Omental fat pad (tissue), 4 donors: Measurements from ENCODE around the gene RTL9. TPM values are rescaled to one million over a fixed set of nuclear protein-coding genes. Genes with fewer than 3 reads are reported as not detected.
A peak's percentile ranks its signal among the peaks of the same experiment; 100 is the strongest.

Experiments used
- ATAC-seq: fragments of 150-250 bp; one replicate; pipeline ENCODE4 v1.9.1; 2016; ENCODE audit warnings: mild to moderate bottlenecking, moderate library complexity; ENCODE audit not compliant: low FRiP score
- DNase-seq: peaks from one replicate; pipeline ENCODE4 v3.0.0-alpha.2; 2019; ENCODE audit warnings: low spot score
- total RNA-seq, 4 donors: library from RNA; depleted of rRNA; stranded (reverse); fragments of >200 nt; gene quantifications; one replicate each; pipeline ENCODE4 v1.1.0, GENCODE V29; 2016
- TF ChIP-seq, protein P1 (sequence below), 3 donors: fragments of 450-650 bp; IDR thresholded peaks; one replicate each; pipeline ENCODE4 v1.5.1; 2016 to 2017; ENCODE audit warnings: antibody characterized with exemption in 3 of 3, mild to moderate bottlenecking in 3 of 3, moderate library complexity in 2 of 3

RTL9 gene
- total RNA-seq, 4 donors from 2014 or later: 0.12 to 0.46 (median 0.20) TPM

DNA sequence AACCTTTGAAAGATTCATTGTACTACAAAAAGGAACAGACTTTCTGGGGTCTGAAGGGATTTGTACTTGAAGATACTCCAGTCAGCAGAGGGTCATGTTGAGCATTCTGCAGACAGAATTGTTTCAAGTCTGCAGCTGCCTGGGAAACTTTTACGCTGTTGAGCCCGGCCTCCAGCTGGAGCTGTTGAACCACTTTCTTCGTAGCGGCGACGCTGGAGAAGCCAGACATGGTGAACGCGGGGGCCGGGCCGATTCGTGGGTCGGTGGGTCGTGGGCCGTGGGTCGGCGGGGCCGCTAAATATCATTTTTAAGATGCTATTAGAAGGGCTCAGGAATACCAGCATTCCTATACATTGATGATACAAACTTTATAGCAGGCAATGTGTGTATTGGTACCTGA is 12.0 kb upstream of the RTL9 start:
- DNase-seq: no peak
- TF ChIP-seq, protein P1, sequence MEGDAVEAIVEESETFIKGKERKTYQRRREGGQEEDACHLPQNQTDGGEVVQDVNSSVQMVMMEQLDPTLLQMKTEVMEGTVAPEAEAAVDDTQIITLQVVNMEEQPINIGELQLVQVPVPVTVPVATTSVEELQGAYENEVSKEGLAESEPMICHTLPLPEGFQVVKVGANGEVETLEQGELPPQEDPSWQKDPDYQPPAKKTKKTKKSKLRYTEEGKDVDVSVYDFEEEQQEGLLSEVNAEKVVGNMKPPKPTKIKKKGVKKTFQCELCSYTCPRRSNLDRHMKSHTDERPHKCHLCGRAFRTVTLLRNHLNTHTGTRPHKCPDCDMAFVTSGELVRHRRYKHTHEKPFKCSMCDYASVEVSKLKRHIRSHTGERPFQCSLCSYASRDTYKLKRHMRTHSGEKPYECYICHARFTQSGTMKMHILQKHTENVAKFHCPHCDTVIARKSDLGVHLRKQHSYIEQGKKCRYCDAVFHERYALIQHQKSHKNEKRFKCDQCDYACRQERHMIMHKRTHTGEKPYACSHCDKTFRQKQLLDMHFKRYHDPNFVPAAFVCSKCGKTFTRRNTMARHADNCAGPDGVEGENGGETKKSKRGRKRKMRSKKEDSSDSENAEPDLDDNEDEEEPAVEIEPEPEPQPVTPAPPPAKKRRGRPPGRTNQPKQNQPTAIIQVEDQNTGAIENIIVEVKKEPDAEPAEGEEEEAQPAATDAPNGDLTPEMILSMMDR (IDR thresholded peaks at IDR 0.05): no peak

DNA sequence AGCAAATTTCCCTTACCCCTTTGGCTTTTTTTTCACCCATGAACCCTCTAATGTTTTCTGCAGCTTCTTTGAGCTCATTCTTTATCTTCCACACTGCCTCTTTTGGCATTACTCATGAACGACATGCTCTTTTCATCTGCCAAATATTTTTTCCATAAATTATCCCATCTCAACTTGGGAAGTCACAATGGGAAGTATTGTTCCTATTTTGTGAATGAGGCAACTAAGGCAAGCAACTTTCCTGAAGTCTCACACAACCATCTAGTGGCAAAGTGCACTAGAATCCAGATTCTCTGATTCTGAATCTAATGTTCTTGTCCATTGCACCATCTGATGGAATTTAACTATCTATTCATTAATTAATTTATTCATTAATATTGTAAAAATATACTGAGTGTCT is 625 bp downstream of the RTL9 start:
- no peak for DNase-seq
- no peak for ATAC-seq
- TF ChIP-seq, protein P1 (IDR thresholded peaks at IDR 0.05): no peak

More for the DNA sequence above, 12.0 kb upstream of the RTL9 start:
- no peak for ATAC-seq

DNA sequence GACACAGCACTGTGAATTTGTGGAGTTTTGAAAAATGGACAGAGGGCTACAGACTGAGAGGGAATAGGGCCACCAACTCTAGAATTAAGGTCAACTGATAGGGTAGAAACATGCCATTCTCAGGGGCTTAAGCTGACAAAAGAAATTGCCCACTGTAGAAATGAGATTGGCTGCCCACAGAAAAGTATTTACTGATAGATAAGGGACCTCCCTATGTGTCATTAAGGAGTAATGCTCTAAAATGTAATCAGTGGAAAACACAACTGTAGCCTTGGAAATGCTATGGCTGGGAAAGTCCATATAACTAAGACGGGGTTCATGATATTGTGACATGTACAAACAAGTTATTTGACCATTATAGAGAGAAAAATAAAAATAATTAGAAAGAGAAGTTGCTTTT is 4.6 kb downstream of the RTL9 start:
- no peak for DNase-seq
- ATAC-seq: no peak
- TF ChIP-seq, protein P1 (IDR thresholded peaks at IDR 0.05): no peak

DNA sequence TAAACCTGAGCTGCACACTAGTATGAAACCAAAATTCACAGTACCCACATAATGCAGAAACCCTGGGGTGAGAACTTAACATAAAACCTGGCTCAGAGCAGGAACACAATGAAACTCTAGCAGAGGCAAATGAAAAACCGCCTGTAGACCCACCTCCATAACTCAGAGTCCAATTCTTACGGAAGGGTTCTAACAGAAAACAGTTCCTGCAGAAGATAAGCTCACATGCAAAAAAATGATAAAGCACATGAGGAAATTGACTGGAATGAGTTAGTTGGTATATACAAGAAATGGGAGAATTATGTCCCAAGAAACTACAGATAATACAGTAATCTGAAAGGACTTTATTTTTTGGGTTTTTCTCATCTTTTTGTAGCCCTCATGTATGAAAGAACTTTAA is 14.7 kb downstream of the RTL9 start:
- TF ChIP-seq, protein P1 (IDR thresholded peaks at IDR 0.05): no peak
- ATAC-seq: no peak

DNA sequence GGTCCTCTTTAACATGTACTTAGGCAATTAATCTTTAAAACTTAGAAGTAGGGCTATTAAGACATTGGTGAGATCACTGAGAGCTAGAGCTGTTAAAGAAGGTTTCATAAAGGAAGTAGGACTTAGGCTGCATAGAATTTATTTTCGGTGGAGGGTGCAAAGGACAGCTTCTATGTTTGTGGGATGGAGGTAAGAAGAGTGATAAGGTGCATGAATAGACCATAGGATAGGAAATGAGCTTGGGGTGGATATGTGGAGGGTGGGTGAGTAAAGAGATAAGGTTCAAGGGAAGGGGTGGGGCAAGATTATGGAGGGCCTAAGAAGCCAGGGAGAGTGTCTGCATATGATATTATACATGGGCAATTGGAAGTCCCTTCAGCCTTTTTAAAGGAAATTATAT is 15.9 kb downstream of the RTL9 start:
- DNase-seq (no peak), ATAC-seq (no peak)
- TF ChIP-seq, protein P1 (IDR thresholded peaks at IDR 0.05): no peak

More for the DNA sequence above, 14.7 kb downstream of the RTL9 start:
- no peak for DNase-seq

DNA sequence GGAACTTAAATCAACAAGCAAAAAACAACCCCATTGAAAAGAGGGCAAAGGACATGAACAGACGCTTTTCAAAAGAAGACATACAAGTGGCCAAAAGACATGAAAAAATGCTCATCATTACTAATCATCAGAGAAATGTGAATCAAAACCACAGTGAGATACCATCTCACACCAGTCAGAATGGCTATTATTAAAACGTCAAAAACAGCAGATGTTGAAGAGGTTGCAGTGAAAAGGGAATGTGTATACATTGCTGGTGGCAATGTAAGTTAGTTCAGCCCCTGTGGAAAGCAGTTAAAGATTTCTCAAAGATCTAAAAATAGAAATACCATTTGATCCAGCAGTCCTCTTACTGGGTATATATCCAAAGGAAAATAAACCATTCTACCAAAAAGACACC is 22.6 kb downstream of the RTL9 start:
- TF ChIP-seq, protein P1 (IDR thresholded peaks at IDR 0.05): no peak
- DNase-seq (no peak), ATAC-seq (no peak)

DNA sequence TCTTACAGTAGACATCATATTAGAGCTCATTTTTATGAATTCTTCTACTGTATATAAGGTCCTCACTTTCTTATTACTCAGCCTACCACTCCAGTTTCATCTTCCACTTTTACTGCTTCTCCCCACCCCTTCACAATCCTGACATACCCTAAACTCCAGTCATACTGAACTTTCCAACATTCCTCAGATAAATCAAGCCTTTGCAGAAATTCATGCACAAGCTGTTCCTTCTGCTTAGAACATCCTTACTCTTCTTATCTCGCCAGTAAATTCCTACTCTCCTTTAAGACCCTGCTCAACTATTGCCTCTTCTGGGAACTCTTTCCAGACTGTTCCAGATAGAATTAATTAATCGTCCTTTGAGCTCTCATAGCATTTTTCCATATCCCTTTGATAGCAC is 24.8 kb downstream of the RTL9 start:
- ATAC-seq (peak; percentile 82), DNase-seq (no peak)
- TF ChIP-seq, protein P1 (IDR thresholded peaks at IDR 0.05): no peak
